ENCODE data around the gene SPTB.

SPTB gene

DNA sequence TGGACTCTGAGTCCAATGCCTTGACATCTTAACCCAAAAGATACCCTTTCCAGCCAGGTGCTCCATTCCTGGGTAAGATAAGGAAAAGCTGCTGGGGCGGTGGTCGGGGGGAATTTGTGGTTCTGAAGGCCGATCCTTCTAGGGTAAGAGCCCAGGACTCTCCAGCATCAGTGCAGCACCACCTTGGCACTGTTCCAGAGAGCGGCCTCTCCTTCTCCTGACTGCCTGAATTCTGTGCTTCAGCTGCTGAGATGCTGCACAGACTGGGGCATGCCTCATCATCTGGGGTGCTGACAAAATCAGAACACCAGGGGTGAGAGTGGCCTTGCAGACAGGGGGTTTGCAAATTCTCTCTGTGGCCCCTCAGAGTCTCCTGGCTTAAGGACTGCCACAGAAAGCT is 87.5 kb downstream of the SPTB start:
- H3K23ac ChIP-seq (ENCODE audit: low read length in 2 of 2) = no peak overlapping the region
- peaks cover 0 to 54% of the 10 kb centered on the region in 2 experiments for H3K27me3 ChIP-seq (ENCODE audit: control insufficient read depth in 1 of 2, insufficient read depth in 1 of 2, low read length in 2 of 2)
- no peak overlapping the region for H3K4me2 ChIP-seq (ENCODE audit: low read length, poor library complexity, severe bottlenecking)
- no peak for DNase-seq
- no peak overlapping the region for H3K27ac ChIP-seq (ENCODE audit: low read length, poor library complexity, severe bottlenecking)
- no peak overlapping the region for H4K91ac ChIP-seq (ENCODE audit: low read length)
- no peak overlapping the region for H3K4ac ChIP-seq (ENCODE audit: low read depth in 1 of 2, low read length in 2 of 2)
- 96% methylated on average over 4 of the region's 4 CpGs for WGBS
- no peak overlapping the region for H2BK5ac ChIP-seq (ENCODE audit: low read depth, low read length, poor library complexity, severe bottlenecking)
- no peak overlapping the region for H2AK5ac ChIP-seq (ENCODE audit: low read length, severe bottlenecking)
- H2BK15ac ChIP-seq (ENCODE audit: low read depth, poor library complexity, severe bottlenecking) = no peak overlapping the region
- no peak overlapping the region for H4K8ac ChIP-seq (ENCODE audit: low read length)
- no peaks in the 10 kb centered on the region for H3K79me1 ChIP-seq (replicated peaks; ENCODE audit: low read length, poor library complexity, severe bottlenecking)
- H3K4me1 ChIP-seq (ENCODE audit: control insufficient read depth, insufficient read depth, low read depth, low read length) = peaks cover 4% of the 10 kb centered on the region
- no peak overlapping the region for H3K4me3 ChIP-seq (ENCODE audit: insufficient read depth in 1 of 2, low read depth in 1 of 2, low read length in 2 of 2)
- no peak overlapping the region for H2BK12ac ChIP-seq (ENCODE audit: low read length in 2 of 2)
- no peak overlapping the region for H3K9ac ChIP-seq (ENCODE audit: low read length)
- H3K36me3 ChIP-seq (ENCODE audit: control insufficient read depth in 1 of 2, insufficient read depth in 2 of 2, low read depth in 1 of 2, low read length in 2 of 2) = no peaks in the 10 kb centered on the region
- no peak overlapping the region for H3K18ac ChIP-seq (ENCODE audit: low read depth in 1 of 2, low read length in 2 of 2)
- no peak overlapping the region for H2BK120ac ChIP-seq (ENCODE audit: low read depth, low read length)
- no peak overlapping the region for H2AFZ ChIP-seq (ENCODE audit: low read depth, low read length)
- H3K9me3 ChIP-seq (ENCODE audit: control insufficient read depth, low read length) = no peaks in the 10 kb centered on the region
- no peak overlapping the region for H3K14ac ChIP-seq (ENCODE audit: low read length in 2 of 2)

DNA sequence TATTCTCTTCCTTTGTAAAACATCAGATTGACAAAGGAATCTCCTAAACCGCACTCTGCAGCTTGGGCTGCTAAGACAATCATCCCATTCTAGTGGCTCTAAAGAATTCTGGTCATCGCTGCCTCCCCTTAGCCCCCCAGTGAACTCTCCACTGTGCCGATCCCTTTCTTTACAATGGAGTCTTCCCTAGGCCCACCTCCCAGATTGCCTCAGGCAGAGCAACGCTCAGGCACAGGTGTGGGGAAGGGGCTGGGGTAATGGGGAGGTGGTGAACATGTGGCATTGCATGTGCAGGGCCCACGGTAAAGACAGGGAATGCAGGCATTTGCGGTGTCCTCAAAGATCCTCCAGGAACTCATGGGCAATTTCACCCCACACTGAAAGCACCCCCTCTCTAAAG is 89.2 kb downstream of the SPTB start:
- Histone ChIP-seq H3K27me3 (ENCODE audit: control insufficient read depth in 1 of 2, insufficient read depth in 1 of 2, low read length in 2 of 2) (peaks cover 0 to 46% of the 10 kb centered on the region in 2 experiments), H3K4me3 (ENCODE audit: insufficient read depth in 1 of 2, low read depth in 1 of 2, low read length in 2 of 2) (no peak overlapping the region), H3K79me1 (replicated peaks; ENCODE audit: low read length, poor library complexity, severe bottlenecking) (no peaks in the 10 kb centered on the region), H4K91ac (ENCODE audit: low read length) (no peak overlapping the region), H2BK12ac (ENCODE audit: low read length in 2 of 2) (no peak overlapping the region), H2BK120ac (ENCODE audit: low read depth, low read length) (no peak overlapping the region), H3K9me3 (ENCODE audit: control insufficient read depth, low read length) (no peaks in the 10 kb centered on the region), H3K27ac (ENCODE audit: low read length, poor library complexity, severe bottlenecking) (no peak overlapping the region), H2BK15ac (ENCODE audit: low read depth, poor library complexity, severe bottlenecking) (no peak overlapping the region), H2AK5ac (ENCODE audit: low read length, severe bottlenecking) (no peak overlapping the region), H3K14ac (ENCODE audit: low read length in 2 of 2) (no peak overlapping the region), H3K36me3 (ENCODE audit: control insufficient read depth in 1 of 2, insufficient read depth in 2 of 2, low read depth in 1 of 2, low read length in 2 of 2) (no peaks in the 10 kb centered on the region), H4K8ac (ENCODE audit: low read length) (no peak overlapping the region), H3K23ac (ENCODE audit: low read length in 2 of 2) (no peak overlapping the region), H3K18ac (ENCODE audit: low read depth in 1 of 2, low read length in 2 of 2) (no peak overlapping the region), H2AFZ (ENCODE audit: low read depth, low read length) (no peak overlapping the region), H3K4me2 (ENCODE audit: low read length, poor library complexity, severe bottlenecking) (no peak overlapping the region), H2BK5ac (ENCODE audit: low read depth, low read length, poor library complexity, severe bottlenecking) (no peak overlapping the region), H3K4ac (ENCODE audit: low read depth in 1 of 2, low read length in 2 of 2) (no peak overlapping the region), H3K9ac (ENCODE audit: low read length) (no peak overlapping the region), H3K4me1 (ENCODE audit: control insufficient read depth, insufficient read depth, low read depth, low read length) (peaks cover 4% of the 10 kb centered on the region)
- no peak for DNase-seq
- WGBS = 73% methylated on average over 5 of the region's 6 CpGs

- H2AK5ac ChIP-seq (ENCODE audit: low read length, severe bottlenecking) = no peak overlapping the region
- H3K9me3 ChIP-seq (ENCODE audit: control insufficient read depth, low read length) = no peaks in the 10 kb centered on the region
- no peak overlapping the region for H2BK120ac ChIP-seq (ENCODE audit: low read depth, low read length)
- H2BK5ac ChIP-seq (ENCODE audit: low read depth, low read length, poor library complexity, severe bottlenecking) = no peak overlapping the region
- no peak for DNase-seq
- H3K18ac ChIP-seq (ENCODE audit: low read depth in 1 of 2, low read length in 2 of 2) = no peak overlapping the region
- H2BK15ac ChIP-seq (ENCODE audit: low read depth, poor library complexity, severe bottlenecking) = no peak overlapping the region
- peaks cover 0 to 42% of the 10 kb centered on the region in 2 experiments for H3K27me3 ChIP-seq (ENCODE audit: control insufficient read depth in 1 of 2, insufficient read depth in 1 of 2, low read length in 2 of 2)
- H3K27ac ChIP-seq (ENCODE audit: low read length, poor library complexity, severe bottlenecking) = no peak overlapping the region
- 90% methylated on average over 5 of the region's 5 CpGs for WGBS
- H3K4ac ChIP-seq (ENCODE audit: low read depth in 1 of 2, low read length in 2 of 2) = no peak overlapping the region
- H4K91ac ChIP-seq (ENCODE audit: low read length) = no peak overlapping the region
- peaks cover 4% of the 10 kb centered on the region for H3K4me1 ChIP-seq (ENCODE audit: control insufficient read depth, insufficient read depth, low read depth, low read length)
- no peak overlapping the region for H4K8ac ChIP-seq (ENCODE audit: low read length)
- H3K4me2 ChIP-seq (ENCODE audit: low read length, poor library complexity, severe bottlenecking) = no peak overlapping the region
- no peak overlapping the region for H3K9ac ChIP-seq (ENCODE audit: low read length)
- H2AFZ ChIP-seq (ENCODE audit: low read depth, low read length) = no peak overlapping the region
- no peak overlapping the region for H2BK12ac ChIP-seq (ENCODE audit: low read length in 2 of 2)
- H3K4me3 ChIP-seq (ENCODE audit: insufficient read depth in 1 of 2, low read depth in 1 of 2, low read length in 2 of 2) = no peak overlapping the region
- no peaks in the 10 kb centered on the region for H3K79me1 ChIP-seq (replicated peaks; ENCODE audit: low read length, poor library complexity, severe bottlenecking)
- H3K14ac ChIP-seq (ENCODE audit: low read length in 2 of 2) = no peak overlapping the region
- no peak overlapping the region for H3K23ac ChIP-seq (ENCODE audit: low read length in 2 of 2)
- no peaks in the 10 kb centered on the region for H3K36me3 ChIP-seq (ENCODE audit: control insufficient read depth in 1 of 2, insufficient read depth in 2 of 2, low read depth in 1 of 2, low read length in 2 of 2)
Measured at GRCh38 chr14:64789696-64790095, 90.0 kb downstream of the SPTB start.

DNA sequence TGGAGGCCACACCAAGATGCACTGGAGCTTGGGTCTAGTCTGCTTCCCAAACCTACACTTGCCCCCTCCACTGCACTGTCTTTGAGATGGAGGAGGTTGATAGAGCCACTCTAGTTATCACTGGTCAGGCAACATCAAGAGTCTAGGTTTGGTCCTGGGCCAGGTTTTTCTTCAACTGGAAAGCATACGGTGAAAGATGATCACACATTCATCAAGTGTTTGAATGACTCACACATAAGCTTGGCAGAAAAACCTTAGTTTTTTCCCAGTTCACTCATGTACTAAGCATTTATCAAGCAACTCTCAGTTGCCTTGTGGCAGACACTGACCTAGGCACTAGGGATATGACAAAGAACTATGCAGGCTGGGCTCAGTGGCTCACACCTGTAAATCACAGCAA is 91.0 kb downstream of the SPTB start:
- no peak overlapping the region for H2BK12ac ChIP-seq (ENCODE audit: low read length in 2 of 2)
- no peak overlapping the region for H3K18ac ChIP-seq (ENCODE audit: low read depth in 1 of 2, low read length in 2 of 2)
- no peak overlapping the region for H2BK120ac ChIP-seq (ENCODE audit: low read depth, low read length)
- no peaks in the 10 kb centered on the region for H3K79me1 ChIP-seq (replicated peaks; ENCODE audit: low read length, poor library complexity, severe bottlenecking)
- DNase-seq = peak; percentile 77
- no peak overlapping the region for H2BK15ac ChIP-seq (ENCODE audit: low read depth, poor library complexity, severe bottlenecking)
- H3K9me3 ChIP-seq (ENCODE audit: control insufficient read depth, low read length) = no peaks in the 10 kb centered on the region
- H2AK5ac ChIP-seq (ENCODE audit: low read length, severe bottlenecking) = no peak overlapping the region
- H3K4me1 ChIP-seq (ENCODE audit: control insufficient read depth, insufficient read depth, low read depth, low read length) = peaks cover 4% of the 10 kb centered on the region
- no peak overlapping the region for H3K9ac ChIP-seq (ENCODE audit: low read length)
- H2AFZ ChIP-seq (ENCODE audit: low read depth, low read length) = no peak overlapping the region
- H3K27ac ChIP-seq (ENCODE audit: low read length, poor library complexity, severe bottlenecking) = no peak overlapping the region
- H3K23ac ChIP-seq (ENCODE audit: low read length in 2 of 2) = no peak overlapping the region
- H3K4me2 ChIP-seq (ENCODE audit: low read length, poor library complexity, severe bottlenecking) = no peak overlapping the region
- H2BK5ac ChIP-seq (ENCODE audit: low read depth, low read length, poor library complexity, severe bottlenecking) = no peak overlapping the region
- no peaks in the 10 kb centered on the region for H3K36me3 ChIP-seq (ENCODE audit: control insufficient read depth in 1 of 2, insufficient read depth in 2 of 2, low read depth in 1 of 2, low read length in 2 of 2)
- no peak overlapping the region for H4K8ac ChIP-seq (ENCODE audit: low read length)
- no peak overlapping the region for H3K4me3 ChIP-seq (ENCODE audit: insufficient read depth in 1 of 2, low read depth in 1 of 2, low read length in 2 of 2)
- 3% methylated on average over 1 of the region's 1 CpG for WGBS
- no peak overlapping the region for H4K91ac ChIP-seq (ENCODE audit: low read length)
- no peak overlapping the region for H3K4ac ChIP-seq (ENCODE audit: low read depth in 1 of 2, low read length in 2 of 2)
- H3K14ac ChIP-seq (ENCODE audit: low read length in 2 of 2) = no peak overlapping the region
- H3K27me3 ChIP-seq (ENCODE audit: control insufficient read depth in 1 of 2, insufficient read depth in 1 of 2, low read length in 2 of 2) = peaks cover 0 to 40% of the 10 kb centered on the region in 2 experiments
